Stimulated activated CD8-positive, alpha-beta memory T cell treated with anti-CD3 and anti-CD28 coated beads, Interleukin-2, amount 100 ng/mL, for 1 hour (primary cell): ENCODE measurements around the gene PIP5K1C.

Source experiments
- DNase-seq, 2 donors: peaks; one replicate each; pipeline ENCODE4 v3.0.0-alpha.2; 2020; ENCODE audit warnings: low read depth in 2 of 2

Gene PIP5K1C

DNA sequence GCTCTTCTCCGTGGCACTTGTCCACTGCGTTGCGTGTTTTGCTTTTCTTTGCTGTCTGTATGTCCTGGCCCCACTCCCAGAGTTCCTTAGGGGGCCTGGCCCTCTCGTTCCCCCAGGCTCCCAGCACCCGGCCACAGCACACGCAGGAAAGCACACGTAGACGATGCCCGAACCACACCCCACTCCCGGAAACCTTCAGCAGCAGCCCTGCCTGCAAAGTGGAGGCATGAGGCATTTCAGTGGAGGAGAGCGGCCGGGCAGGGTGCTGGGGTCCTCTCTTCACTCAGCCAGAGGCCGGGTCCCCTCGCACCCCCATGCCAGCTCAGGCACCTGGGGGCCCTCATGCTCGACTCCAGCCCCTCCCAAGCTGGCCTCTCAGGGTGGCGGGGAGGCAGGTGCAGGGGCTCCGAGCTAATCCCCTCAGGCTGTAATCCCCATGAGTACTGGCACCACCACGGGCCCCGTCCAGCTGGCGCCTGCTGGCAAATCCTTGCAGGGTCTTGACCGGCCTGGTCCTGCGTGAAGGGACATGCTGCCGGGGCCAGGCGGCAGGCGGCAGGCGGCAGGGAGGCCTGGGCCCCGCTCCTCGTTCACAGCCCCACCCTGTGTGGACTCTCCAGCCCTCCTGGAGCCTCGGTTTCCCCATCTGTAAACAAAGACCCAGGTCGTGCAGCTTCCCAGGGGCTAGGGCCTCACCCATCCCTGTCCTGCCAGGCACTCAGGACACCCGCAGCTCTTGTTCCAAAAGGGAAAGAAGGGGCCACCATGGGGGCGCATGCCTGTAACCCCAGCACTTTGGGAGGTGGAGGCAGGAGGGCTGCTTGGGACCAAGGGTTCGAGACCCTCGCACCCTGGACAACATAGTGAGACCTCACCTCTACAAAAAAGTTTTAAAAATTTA lies 7.0 kb downstream of the PIP5K1C start:
- no peak for DNase-seq

DNA sequence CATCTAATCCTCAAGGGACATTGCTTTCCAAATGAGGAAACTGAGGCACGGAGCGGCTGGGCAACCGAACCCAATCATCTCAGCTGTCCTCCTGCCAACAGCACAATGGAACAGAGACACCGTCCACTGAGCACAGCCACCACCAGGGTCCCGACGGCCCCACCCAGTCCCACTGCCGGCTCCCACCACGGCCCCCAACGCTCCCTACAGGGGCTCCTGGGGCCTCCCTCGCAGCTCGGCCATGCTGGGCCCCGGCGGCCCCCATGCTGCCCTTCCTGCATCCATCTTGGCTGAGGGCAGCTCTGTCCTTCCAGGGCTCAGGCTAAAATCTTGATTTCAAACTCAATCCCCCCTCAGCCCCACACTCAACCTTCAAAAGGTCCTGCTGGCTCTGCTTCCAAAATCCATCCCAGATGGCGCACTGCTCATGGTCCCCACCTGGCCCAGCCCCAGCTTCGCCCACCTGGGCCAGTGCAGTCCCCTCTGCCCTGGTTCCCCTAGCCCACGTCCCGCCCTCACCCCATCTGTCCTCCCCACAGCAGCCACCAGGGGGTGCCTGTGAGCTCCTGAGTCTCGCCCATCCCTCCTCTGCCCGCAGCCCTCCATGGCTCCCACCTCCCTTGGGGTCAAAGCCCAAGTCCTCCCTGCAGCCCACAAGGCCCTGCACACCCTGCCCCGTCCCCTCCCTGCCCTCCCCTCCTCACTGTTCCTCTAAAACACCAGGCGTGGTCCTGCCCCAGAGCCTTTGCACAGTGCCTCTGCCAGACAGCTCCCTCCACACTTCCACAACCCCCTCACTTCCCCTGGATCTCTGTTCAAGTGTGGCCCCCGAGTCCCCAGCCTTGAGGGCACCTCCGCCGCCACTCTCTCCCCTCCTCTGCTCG lies 7.9 kb downstream of the PIP5K1C start:
- DNase-seq, result peak in 1 of 2 donors; percentile 36

DNA sequence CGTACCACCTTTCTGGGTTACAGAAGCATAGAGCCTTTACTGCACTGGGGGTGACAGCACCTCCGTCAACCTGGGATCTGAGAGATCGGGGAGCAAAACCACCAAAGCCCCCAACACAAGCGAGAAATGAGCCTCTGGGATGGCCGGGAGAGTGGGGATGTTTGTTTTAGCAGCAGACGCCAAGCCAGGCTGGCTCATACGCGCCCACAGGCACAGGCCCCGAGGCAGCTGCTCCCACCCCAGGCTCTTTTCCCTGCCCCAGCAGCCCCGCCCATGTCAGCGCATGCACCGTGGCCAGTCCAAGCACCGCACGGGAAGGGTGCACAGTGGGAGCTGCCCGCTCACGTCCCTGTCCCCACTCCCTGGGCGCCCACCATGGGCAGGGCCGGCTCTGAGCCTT lies 8.5 kb downstream of the PIP5K1C start:
- DNase-seq, result no peak

DNA sequence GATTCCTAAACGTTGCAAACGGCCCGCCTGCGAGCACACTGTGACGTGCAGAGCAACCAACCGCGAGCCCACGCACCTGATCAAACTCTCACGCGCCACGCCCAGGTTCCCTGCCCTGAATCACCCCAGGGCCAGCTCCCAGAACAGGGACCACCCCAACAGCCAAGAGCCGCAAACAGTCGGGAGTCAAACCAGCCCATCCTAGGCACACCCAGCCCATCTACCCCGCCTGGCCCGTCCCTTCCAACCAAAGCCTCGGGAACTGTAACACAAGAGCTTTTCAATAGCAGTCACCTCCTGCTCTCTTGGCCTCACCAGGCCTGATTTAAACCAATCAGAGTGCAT lies 8.9 kb downstream of the PIP5K1C start:
- no peak for DNase-seq

DNA sequence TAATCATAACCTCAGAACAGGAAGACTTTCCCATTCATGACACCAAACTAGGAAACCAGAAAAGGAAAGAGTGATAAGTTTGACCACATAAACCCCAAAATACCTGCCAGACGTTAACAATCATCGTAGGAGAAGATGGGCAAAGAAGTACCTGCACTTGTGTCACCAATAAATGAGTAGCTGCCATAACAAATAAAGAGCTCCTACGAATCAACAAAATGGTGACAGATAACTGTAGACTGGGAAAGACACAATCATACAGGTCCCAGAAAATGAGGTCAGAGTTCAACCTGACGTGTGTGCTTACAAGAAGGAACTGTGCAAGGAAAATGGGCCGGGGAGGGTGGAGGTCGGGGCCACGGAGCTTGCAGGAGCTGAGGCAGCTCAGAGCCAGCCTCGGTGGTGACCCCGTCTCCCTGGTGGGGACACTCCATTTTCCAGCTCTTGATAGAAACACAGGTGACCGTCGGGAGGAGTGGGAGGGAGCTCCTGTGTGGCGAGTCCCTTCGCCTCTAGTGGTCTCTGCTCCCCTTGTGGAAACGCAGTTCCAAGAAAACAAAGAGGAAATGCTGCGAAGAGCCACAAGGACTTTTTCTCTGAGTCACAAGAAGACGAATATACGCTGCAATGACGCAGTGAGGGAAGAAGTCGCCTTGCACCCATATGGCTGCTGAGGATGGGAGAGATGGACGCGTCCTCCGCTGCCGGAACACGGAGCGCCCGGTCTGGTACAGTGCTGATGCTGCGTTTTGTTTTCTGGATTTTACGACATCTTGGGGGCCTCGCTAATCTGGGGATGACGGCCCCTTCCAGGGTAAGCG lies 9.5 kb downstream of the PIP5K1C start:
- DNase-seq, result no peak

DNA sequence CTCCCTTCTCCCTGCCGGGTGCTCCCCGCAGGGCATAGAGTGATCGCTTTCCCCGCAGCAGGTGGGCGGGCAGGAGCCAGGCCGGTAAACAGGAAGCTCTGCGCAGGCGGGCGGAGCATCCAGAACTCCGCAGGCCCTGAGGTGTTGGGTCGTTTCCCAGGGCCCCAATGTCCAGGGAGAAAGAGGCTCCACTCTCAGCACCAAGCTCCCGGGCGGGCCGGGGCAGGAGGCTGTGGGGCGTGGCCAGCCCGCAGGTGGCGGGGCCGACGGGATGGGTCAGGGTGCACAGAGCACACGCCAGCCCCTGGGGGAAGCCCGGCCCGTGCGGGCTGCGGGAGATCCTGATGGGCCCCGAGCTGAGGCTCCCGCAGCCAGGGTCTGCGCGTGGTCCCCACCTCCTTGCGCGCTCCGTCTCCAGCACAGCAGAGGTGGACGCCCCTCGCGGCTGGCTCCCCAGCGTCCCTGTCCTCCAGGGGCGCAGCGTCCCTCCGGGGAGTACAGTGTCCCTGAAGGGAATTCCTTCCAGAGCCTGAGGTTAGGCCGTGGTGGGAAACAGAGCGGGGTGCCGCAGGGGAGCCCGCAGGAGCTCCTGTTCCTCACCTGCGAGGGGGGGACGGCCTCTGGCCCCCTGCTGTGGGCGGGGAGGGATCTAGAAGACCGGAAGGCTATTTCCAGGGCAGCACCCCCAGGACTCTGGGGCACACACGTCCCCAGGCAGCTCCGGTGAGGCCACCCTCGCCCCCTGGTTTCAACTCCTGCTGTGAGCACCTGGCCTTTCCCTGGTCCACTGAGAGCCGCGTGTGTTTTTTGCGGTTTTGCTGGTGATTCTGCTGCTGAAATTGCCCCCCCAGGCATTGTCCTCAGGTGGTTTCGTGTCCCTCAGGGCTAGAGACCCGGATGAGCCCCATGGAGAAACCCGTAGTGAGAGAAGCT lies 12.2 kb downstream of the PIP5K1C start:
- no peak for DNase-seq

DNA sequence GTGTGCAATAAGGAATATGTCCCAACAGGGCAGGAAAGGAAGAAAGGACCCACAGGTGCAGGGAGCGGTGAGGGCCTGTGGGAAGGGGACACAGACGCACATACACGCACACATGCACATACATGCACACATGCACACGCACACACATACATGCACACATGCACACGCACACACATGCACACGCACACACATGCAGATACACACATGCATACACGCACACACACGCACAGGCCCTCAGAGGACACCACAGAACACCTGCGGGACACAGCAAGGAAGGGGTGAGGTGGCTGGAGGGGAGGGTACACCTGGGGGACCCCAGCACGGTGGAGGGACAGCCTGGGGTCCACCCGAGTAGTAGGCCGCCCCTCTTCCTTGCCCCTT lies 12.9 kb downstream of the PIP5K1C start:
- no peak for DNase-seq

DNA sequence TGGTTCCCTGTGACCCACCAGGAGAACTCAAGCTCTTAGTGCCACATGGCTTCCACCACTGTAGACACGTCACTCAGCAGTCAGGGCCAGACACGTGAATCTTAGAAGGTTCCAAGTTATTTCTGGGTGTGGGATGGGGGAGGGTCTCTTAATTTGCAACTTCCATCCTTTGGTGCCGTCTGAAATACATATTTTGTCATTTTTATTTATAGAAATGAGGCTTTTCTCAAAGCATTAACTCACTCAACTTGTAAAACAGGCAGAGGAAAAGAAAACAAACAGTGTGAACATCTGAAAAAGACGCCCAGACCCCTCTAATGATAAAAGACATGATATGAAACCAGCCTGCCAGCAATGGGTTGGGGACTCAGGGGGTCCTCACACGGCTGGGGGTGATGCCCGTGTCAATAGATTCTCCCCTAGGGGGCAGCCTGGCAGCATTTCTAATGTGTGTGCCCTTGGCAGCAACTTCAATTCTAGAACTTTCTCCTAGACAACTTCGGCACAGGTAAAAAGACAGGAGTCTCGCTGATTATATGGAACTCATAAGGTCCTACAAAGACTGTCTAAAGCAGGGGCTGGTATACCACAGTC lies 15.4 kb downstream of the PIP5K1C start:
- DNase-seq, result no peak

DNA sequence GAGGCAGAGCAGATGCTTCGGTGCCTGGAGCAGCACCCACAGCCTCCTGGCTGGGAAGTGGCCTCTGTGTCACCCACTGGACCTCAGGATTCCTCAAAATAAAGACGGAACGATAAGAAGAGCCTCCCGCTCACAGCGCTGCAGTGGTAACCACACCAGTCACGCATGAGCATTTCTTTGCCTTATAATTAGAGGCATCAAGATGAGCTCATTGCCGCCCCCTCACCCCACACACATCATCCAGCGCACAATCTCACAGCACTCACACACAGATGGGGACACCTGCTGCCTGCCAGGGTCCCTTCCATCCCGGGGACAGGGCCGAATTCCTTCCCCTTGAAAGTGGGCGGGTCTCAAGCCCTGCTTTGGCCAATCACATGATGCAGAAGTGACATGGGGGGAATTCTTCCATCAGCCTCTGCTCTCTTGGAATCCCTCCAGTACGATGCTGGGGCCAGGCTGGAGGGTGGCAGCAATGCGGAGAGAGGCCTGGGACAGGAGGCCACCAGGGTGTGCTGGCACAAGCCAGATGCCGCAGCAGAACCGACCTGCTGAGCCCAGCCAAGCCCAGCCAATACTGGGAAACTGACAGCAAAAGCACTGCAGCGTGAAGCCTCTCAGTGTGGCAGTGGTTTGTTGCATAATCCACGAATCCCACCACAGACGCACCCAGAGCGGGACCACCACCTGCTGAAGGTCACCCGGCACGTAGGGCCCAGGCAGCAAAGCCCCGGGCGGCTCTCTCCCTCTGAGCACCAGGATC lies 16.0 kb downstream of the PIP5K1C start:
- DNase-seq, result no peak

DNA sequence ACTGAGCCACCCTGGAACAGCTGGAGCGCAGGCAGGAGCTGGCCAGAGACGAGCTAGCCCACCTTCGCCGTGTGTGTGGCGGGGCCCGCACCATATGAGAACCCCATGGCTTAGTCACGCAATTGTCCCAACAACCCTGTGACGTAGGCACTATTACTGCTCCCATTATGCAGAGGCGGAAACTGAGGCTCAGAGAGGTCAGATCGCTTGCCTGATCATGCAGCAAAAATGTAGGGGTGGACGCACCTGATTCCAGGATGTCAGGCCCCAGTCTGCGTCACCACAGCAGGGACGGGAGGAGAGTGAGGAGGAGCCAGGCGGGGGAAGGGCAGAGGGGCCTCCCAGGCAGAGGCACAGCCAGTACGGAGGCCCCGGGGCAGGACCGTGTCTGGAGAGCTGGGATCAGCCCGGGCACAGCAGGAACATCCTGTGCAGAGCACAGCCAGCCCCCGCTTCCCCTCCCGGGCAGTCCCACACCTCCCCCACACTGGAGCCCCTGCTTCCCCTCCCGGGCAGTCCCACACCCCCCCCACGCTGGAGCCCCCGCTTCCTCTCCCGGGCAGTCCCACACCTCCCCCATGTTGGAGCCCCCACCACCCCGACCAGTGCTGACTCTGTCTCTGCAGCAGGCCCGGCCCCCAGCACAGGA lies 16.7 kb downstream of the PIP5K1C start:
- no peak for DNase-seq

DNA sequence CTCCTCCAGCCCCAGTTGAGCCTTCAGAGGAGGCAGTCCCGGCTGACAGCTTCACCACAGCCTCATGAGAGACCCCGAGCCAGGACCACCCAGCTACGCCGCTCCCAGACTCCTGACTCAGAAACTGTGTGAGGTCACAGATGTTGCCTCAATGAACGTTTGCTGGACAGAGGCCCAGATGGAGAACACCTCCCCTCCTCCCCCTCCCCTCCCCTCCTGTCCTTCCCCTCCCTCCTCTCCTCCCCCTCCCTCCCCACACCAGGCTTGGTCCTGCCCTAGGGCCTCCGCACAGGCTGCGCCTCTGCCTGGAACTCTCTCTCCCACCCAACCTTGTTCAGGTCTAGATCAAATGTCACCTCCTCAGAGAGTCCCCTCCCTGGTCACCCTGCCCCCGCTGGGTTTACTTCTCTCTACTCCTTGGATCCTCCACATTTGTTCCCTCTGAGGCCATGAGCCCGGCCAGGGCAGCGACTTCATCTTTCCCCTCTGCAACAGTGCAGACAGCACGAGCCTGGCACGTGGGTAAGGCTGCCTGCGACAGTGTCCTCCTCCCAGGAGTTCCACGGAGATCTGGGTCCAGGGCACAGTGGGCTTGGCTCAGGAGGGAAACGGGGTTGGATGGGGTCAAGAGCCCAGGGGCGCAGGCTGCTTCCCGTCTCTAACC lies 17.4 kb downstream of the PIP5K1C start:
- DNase-seq, result no peak

DNA sequence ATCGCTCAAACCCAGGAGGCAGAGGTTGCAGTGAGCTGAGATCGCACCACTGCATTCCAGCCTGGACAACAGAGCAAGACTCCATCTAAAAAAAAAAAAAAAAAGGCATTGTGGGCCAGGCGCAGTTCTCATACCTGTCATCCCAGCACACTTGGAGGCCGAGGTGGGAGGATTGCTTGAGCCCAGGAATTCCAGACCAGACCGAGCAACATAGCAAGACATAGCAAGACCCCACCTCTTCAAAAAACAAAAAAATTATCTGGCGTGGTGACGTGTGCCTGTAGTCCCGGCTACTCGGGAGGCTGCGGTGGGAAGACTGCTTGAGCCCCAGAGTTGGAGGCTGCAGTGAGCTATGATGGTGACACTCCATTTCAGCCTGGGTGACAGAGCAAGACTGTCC lies 18.0 kb downstream of the PIP5K1C start:
- no peak for DNase-seq

DNA sequence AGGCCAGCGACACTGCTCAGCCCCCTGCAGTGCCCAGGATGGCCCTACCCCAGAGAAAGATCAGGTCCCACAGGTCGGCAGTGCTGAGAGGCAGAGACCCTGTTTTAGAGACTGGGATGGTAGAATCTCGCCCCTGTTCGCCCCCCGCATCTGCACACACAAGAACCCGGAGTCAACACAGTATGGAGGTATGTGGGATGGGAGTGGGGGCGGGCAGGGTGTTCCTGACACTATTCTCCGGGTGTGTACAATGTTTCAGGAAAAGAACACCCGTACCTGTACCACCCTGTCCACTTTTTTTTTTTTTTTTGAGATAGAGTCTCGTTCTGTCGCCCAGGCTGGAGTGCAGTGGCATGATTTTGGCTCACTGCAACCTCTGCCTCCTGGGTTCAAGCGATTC lies 19.3 kb downstream of the PIP5K1C start:
- DNase-seq, result no peak

DNA sequence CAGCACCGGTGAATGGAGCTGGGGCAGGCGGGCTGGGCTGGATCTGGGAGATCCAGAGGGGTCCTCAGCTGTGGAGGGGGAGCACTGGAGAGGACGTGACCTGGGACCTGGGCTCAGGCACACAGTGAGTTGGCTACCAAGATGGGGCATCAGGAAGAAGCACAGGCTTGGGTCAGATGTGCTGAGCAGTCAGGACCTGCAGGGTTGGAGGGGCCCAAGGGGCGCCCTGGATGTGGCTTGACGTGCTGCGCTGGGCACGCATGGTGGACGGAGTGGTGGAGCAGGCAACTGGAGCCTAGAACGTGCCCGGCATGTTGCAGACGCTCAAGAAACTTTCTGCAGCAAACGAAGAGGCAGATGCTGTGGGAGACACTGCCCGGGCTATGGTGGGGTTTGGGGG lies 20.7 kb downstream of the PIP5K1C start:
- no peak for DNase-seq

DNA sequence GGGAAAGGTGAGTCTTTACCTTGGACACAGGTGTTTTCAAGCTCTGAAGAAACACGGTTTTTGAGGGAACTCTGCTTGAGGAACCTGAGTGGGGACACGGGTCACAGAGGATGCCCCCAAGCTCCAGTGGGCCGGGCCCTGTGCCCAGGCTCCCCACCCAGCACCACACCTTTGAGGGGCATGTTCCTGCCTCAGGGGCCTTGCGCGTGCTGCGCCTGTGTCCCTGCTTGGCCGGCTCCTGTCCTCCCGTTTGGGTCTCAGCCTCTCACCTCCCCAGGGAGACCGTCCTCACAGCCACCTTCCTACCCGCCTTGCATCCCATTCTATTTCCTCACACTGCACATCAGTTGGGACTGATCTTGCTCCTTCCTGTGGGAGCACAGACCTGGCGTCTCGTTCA lies 21.1 kb downstream of the PIP5K1C start:
- no peak for DNase-seq

DNA sequence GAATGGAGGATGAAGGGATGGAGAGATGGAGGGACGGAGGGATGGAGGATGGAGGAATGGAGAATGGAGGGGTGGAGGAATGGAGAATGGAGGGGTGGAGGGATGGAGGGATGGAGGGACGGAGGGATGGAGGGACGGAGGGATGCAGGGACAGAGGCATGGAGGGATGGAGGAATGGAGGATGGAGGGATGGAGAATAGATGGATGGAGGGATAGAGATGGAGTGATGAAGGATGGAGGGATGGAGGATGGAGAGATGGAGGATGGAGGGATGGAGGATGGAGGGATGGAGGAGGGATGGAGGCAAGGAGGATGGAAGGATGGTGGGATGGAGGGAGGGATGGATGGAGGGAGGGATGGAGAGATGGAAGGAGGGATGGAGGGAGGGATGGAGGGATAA lies 22.1 kb downstream of the PIP5K1C start:
- no peak for DNase-seq

DNA sequence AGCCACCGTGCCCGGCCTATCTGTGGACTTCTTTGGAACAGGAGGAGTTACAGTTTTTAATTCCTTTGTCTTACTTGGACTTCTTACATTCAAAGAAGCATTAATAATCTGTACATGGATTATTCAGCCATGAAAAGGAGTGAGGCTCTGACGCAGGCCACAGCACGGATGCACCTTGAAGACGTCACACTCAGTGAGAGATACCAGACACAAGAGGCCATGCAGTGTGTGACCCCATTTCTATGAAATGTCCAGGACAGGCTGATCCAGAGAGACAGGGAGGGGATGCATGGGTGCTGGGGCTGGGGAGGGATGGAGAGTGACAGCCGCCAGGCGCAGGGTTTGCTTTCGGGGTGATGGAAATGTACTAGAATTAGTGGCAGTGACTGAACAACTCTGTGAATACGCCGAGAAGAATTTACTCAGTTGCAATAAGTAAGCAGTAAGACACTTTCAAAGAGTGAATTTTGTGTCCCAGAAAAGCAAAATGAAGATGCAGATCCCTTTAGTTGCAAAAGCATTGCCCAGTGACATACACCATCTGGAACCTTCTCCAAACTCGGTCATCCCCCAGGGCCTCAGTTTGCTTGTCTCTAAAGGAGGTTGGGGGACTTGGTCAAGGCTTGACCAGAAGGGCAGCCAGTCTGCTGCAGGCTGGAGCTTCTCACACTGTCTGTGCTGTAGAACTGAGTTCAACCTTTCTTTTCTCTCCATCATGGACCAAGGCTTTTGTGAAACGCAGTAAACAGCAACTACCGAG lies 25.3 kb downstream of the PIP5K1C start:
- DNase-seq, result no peak
